K562 (cell line): ENCODE measurements around the gene IARS1.

Experiments used
- ELK1 ChIP-seq: sonication (generic); formaldehyde crosslinking; IDR thresholded peaks from 2 replicates; pipeline ENCODE4 v1.8.1; 2022; ENCODE audit warnings: missing genetic modification reagents
- ERF ChIP-seq: fragments of 450-650 bp; formaldehyde crosslinking; IDR thresholded peaks from 2 replicates; pipeline ENCODE4 v1.4.0; 2020; ENCODE audit warnings: mild to moderate bottlenecking, mixed read lengths
- SIN3A ChIP-seq, 2 experiments: fragments of 150-350 bp in 1 of 2; IDR thresholded peaks; 2 replicates each; pipeline ENCODE4 v1.6.1; 2011 to 2016; ENCODE audit warnings: borderline replicate concordance in 2 of 2, low read depth in 2 of 2, low read length in 2 of 2, mild to moderate bottlenecking in 2 of 2, moderate library complexity in 2 of 2; ENCODE audit not compliant: control insufficient read depth in 1 of 2
- STAG1 ChIP-seq: sonication (generic); formaldehyde crosslinking; IDR thresholded peaks from 2 replicates; pipeline ENCODE4 v1.5.0; 2020; ENCODE audit warnings: missing genetic modification reagents, borderline replicate concordance
- TAF1 ChIP-seq: IDR thresholded peaks from 2 replicates; pipeline ENCODE4 v1.6.1; 2011; ENCODE audit warnings: mild to moderate bottlenecking, low read length, moderate library complexity; ENCODE audit not compliant: insufficient read depth, control insufficient read depth, severe bottlenecking; ENCODE audit errors: extremely low read depth
- USF1 ChIP-seq: sonication (generic); formaldehyde crosslinking; IDR thresholded peaks from 2 replicates; pipeline ENCODE4 v1.9.0; 2022; ENCODE audit warnings: mild to moderate bottlenecking, missing genetic modification reagents
- TF ChIP-seq, protein P1 (sequence below): fragments of 450-650 bp; IDR thresholded peaks from 2 replicates; pipeline ENCODE4 v1.6.1; 2016; ENCODE audit warnings: low read depth, mild to moderate bottlenecking, moderate library complexity

GRCh38 chr9:92341578-92341977 lies 48.1 kb upstream of the IARS1 start:
- TF ChIP-seq ELK1 (CRISPR knock-in tag) = no peak
- TF ChIP-seq USF1 (CRISPR knock-in tag) = no peak
- TF ChIP-seq, protein P1, sequence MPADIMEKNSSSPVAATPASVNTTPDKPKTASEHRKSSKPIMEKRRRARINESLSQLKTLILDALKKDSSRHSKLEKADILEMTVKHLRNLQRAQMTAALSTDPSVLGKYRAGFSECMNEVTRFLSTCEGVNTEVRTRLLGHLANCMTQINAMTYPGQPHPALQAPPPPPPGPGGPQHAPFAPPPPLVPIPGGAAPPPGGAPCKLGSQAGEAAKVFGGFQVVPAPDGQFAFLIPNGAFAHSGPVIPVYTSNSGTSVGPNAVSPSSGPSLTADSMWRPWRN = no peak
- TF ChIP-seq TAF1 = no peak
- TF ChIP-seq STAG1 (CRISPR knock-in tag) = no peak
- TF ChIP-seq SIN3A (IDR thresholded peaks at IDR 0.05; ENCODE audit: borderline replicate concordance in 2 of 2, control insufficient read depth in 1 of 2, low read depth in 2 of 2, low read length in 2 of 2) = no peak
- TF ChIP-seq ERF (CRISPR knock-in tag) = no peak
